ENCODE data around the gene AP1S3.

Gene AP1S3

GRCh38 chr2:223841436-223842190, 4.2 kb upstream of the AP1S3 start:
- no peak overlapping the region for H2AFZ ChIP-seq (ENCODE audit: low read length)
- no peaks in the 10 kb centered on the region for H3K79me2 ChIP-seq (ENCODE audit: insufficient read depth, low read length)
- TF ChIP-seq CTCF (IDR thresholded peaks at IDR 0.05; ENCODE audit: low read length) = no peak
- no peak for TF ChIP-seq EZH2 (IDR thresholded peaks at IDR 0.05; ENCODE audit: borderline replicate concordance, low read length)
- no peaks in the 10 kb centered on the region for H3F3A ChIP-seq (ENCODE audit: insufficient read depth, low read length)
- 0 out of 2 replicates have a peak overlapping the region, but pooled peaks have one; percentile 32 for H3K4me2 ChIP-seq (ENCODE audit: low read length)
- H3K9ac ChIP-seq (ENCODE audit: low read length) = no peak overlapping the region
- no peaks in the 10 kb centered on the region for H3K9me2 ChIP-seq (ENCODE audit: low read depth, low read length)
- H3K9me3 ChIP-seq (ENCODE audit: low read length) = no peaks in the 10 kb centered on the region
- no peaks in the 10 kb centered on the region for H3K36me3 ChIP-seq (ENCODE audit: insufficient read depth, low read length)
- H3K4me1 ChIP-seq (ENCODE audit: insufficient read depth, low read length, severe bottlenecking) = peaks cover 14% of the 10 kb centered on the region
- H4K20me1 ChIP-seq (ENCODE audit: insufficient read depth, low read length) = no peaks in the 10 kb centered on the region
- no peaks in the 10 kb centered on the region for H3K27me3 ChIP-seq (ENCODE audit: insufficient read depth, low read length)
- no peak overlapping the region for H3K4me3 ChIP-seq (ENCODE audit: low read depth, low read length, poor library complexity, severe bottlenecking)
- peak overlapping the region; percentile 38 for H3K27ac ChIP-seq (ENCODE audit: low read depth, low read length, poor library complexity, severe bottlenecking)

- H3K9ac ChIP-seq (ENCODE audit: low read length) = peak overlapping the region; percentile 87
Measured at GRCh38 chr2:223835701-223836532, 1.5 kb downstream of the AP1S3 start.

GRCh38 chr2:223834431-223834830, 3.0 kb downstream of the AP1S3 start:
- Histone ChIP-seq H3K4me2 (ENCODE audit: low read length) (no peak overlapping the region; the same call in 1 of the 2 replicates), H3K9me2 (ENCODE audit: low read depth, low read length) (no peaks in the 10 kb centered on the region), H3K27ac (ENCODE audit: low read depth, low read length, poor library complexity, severe bottlenecking) (peak overlapping the region; percentile 87), H3K27me3 (ENCODE audit: insufficient read depth, low read length) (no peaks in the 10 kb centered on the region), H3K9me3 (ENCODE audit: low read length) (no peaks in the 10 kb centered on the region), H2AFZ (ENCODE audit: low read length) (no peak overlapping the region), H3K9ac (ENCODE audit: low read length) (no peak overlapping the region), H3F3A (ENCODE audit: insufficient read depth, low read length) (no peaks in the 10 kb centered on the region), H3K4me1 (ENCODE audit: insufficient read depth, low read length, severe bottlenecking) (peaks cover 56% of the 10 kb centered on the region), H3K79me2 (ENCODE audit: insufficient read depth, low read length) (peaks cover 56% of the 10 kb centered on the region), H3K36me3 (ENCODE audit: insufficient read depth, low read length) (no peaks in the 10 kb centered on the region), H3K4me3 (ENCODE audit: low read depth, low read length, poor library complexity, severe bottlenecking) (no peak overlapping the region), H4K20me1 (ENCODE audit: insufficient read depth, low read length) (no peaks in the 10 kb centered on the region)
- TF ChIP-seq CTCF (IDR thresholded peaks at IDR 0.05; ENCODE audit: low read length) = no peak
- TF ChIP-seq EZH2 (IDR thresholded peaks at IDR 0.05; ENCODE audit: borderline replicate concordance, low read length) = no peak

More at GRCh38 chr2:223835701-223836532, 1.5 kb downstream of the AP1S3 start:
- no peak overlapping the region for H2AFZ ChIP-seq (ENCODE audit: low read length)
- H3K79me2 ChIP-seq (ENCODE audit: insufficient read depth, low read length) = peaks cover 43% of the 10 kb centered on the region
- H3K9me3 ChIP-seq (ENCODE audit: low read length) = no peaks in the 10 kb centered on the region
- no peaks in the 10 kb centered on the region for H3K9me2 ChIP-seq (ENCODE audit: low read depth, low read length)
- H3K27ac ChIP-seq (ENCODE audit: low read depth, low read length, poor library complexity, severe bottlenecking) = peak overlapping the region; percentile 87
- peak overlapping the region; percentile 92 for H3K4me2 ChIP-seq (ENCODE audit: low read length)
- no peaks in the 10 kb centered on the region for H3F3A ChIP-seq (ENCODE audit: insufficient read depth, low read length)
- no peaks in the 10 kb centered on the region for H4K20me1 ChIP-seq (ENCODE audit: insufficient read depth, low read length)
- no peak for TF ChIP-seq EZH2 (IDR thresholded peaks at IDR 0.05; ENCODE audit: borderline replicate concordance, low read length)
- no peak for TF ChIP-seq CTCF (IDR thresholded peaks at IDR 0.05; ENCODE audit: low read length)
- H3K27me3 ChIP-seq (ENCODE audit: insufficient read depth, low read length) = no peaks in the 10 kb centered on the region
- H3K4me3 ChIP-seq (ENCODE audit: low read depth, low read length, poor library complexity, severe bottlenecking) = peak overlapping the region; percentile 89
- H3K36me3 ChIP-seq (ENCODE audit: insufficient read depth, low read length) = no peaks in the 10 kb centered on the region
- H3K4me1 ChIP-seq (ENCODE audit: insufficient read depth, low read length, severe bottlenecking) = peaks cover 50% of the 10 kb centered on the region
